Caco-2 (cell line): ENCODE measurements around the gene PDE1C. TPM values are rescaled to one million over a fixed set of nuclear protein-coding genes. Genes with fewer than 3 reads are reported as not detected.

Experiments
- BruUV-seq: library from RNA; stranded (reverse); fragments of 400-500 nt; replicated peaks from 2 replicates; lab custom pipeline; 2021; lab: Mats Ljungman, UMichigan
- CTCF ChIA-PET: fragments of 300-600 bp; sonication (Branson Sonifier 250); formaldehyde crosslinking; loops from one replicate; lab custom pipeline; 2022; ENCODE audit warnings: antibody characterized with exemption; lab: Charles Lee
- POLR2A ChIA-PET: fragments of 300-600 bp; sonication (Branson Sonifier 250); formaldehyde crosslinking; loops from one replicate; lab custom pipeline; 2022; ENCODE audit warnings: antibody characterized with exemption; lab: Charles Lee
- DNase-seq, 2 experiments: peaks; one replicate each; pipeline versions ENCODE4 v3.0.0 to v3.0.0-alpha.2; 2020 to 2022
- H3K27me3 ChIP-seq: replicated peaks from 2 replicates; pipeline ENCODE4 v1.6.0; 2011; ENCODE audit warnings: low read length; ENCODE audit not compliant: control insufficient read depth, insufficient read depth
- H3K36me3 ChIP-seq: 2 replicates; pipeline ENCODE4 v1.5.1; 2011; ENCODE audit warnings: low read length; ENCODE audit not compliant: control insufficient read depth, insufficient read depth
- H3K4me1 ChIP-seq: fragments of 250-450 bp; sonication (Bioruptor Pico); 2 replicates; pipeline ENCODE4 v1.5.1; 2020; ENCODE audit warnings: mild to moderate bottlenecking
- H3K4me3 ChIP-seq: 2 replicates; pipeline ENCODE4 v1.5.1; 2011; ENCODE audit warnings: low read depth, mild to moderate bottlenecking, control low read depth, low read length
- H3K9me3 ChIP-seq: fragments of 250-450 bp; sonication (Bioruptor Pico); 2 replicates; pipeline ENCODE4 v1.5.1; 2020; ENCODE audit warnings: mild to moderate bottlenecking, moderate library complexity
- H3K27ac Mint-ChIP-seq: one replicate; pipeline ENCODE4 v1.8.0; 2022; ENCODE audit warnings: mixed read lengths; ENCODE audit not compliant: unreplicated experiment
- H3K27me3 Mint-ChIP-seq: one replicate; pipeline ENCODE4 v1.8.0; 2022; ENCODE audit warnings: mixed read lengths; ENCODE audit not compliant: insufficient read depth, unreplicated experiment
- H3K36me3 Mint-ChIP-seq: one replicate; pipeline ENCODE4 v1.8.0; 2022; ENCODE audit warnings: mild to moderate bottlenecking, mixed read lengths; ENCODE audit not compliant: insufficient read depth, unreplicated experiment
- H3K4me1 Mint-ChIP-seq: one replicate; pipeline ENCODE4 v1.8.0; 2022; ENCODE audit warnings: low read depth, mixed read lengths; ENCODE audit not compliant: unreplicated experiment
- H3K4me3 Mint-ChIP-seq: one replicate; pipeline ENCODE4 v1.8.0; 2022; ENCODE audit warnings: mild to moderate bottlenecking, moderate library complexity, mixed read lengths; ENCODE audit not compliant: unreplicated experiment
- H3K9me3 Mint-ChIP-seq: one replicate; pipeline ENCODE4 v1.8.0; 2022; ENCODE audit warnings: mixed read lengths; ENCODE audit not compliant: unreplicated experiment
- CTCF ChIP-seq, 2 experiments: fragments of 200-600 bp in 1 of 2; IDR thresholded peaks; 1 replicate in 1 of 2; 2 replicates in 1 of 2; pipeline versions ENCODE4 v1.5.1 to v1.8.0; 2011 to 2022; ENCODE audit warnings: antibody characterized with exemption in 1 of 2, control low read depth in 1 of 2, inconsistent platforms in 1 of 2, low read depth in 1 of 2, low read length in 1 of 2, mild to moderate bottlenecking in 1 of 2, moderate library complexity in 1 of 2; ENCODE audit not compliant: insufficient read depth in 1 of 2, severe bottlenecking in 1 of 2, unreplicated experiment in 1 of 2
- intact Hi-C: fragments of 100-400 bp; cut with micrococcal nuclease; formaldehyde crosslinking; loops from one replicate; pipeline ENCODE4 v1.10.0; 2022; ENCODE audit not compliant: unreplicated experiment
- total RNA-seq: library from RNA; stranded (reverse); gene quantifications from 2 replicates; pipeline ENCODE4 v1.2.3, GENCODE V29; 2022

The PDE1C gene
- total RNA-seq, 1 experiment from 2014 or later: not detected

- Histone ChIP-seq H3K36me3 (no peaks in the 10 kb centered on the region), H3K4me1 (no peaks in the 10 kb centered on the region), H3K27me3 (no peaks in the 10 kb centered on the region), H3K4me3 (no peak overlapping the region), H3K9me3 (no peaks in the 10 kb centered on the region)
- no peak for TF ChIP-seq CTCF (IDR thresholded peaks at IDR 0.05; ENCODE audit: insufficient read depth in 1 of 2, low read depth in 1 of 2, low read length in 1 of 2, severe bottlenecking in 1 of 2, unreplicated experiment in 1 of 2)
- ChIA-PET CTCF (no interaction called here), POLR2A (no interaction called here)
- no peak overlapping the region for H3K27ac Mint-ChIP-seq
- H3K4me1 Mint-ChIP-seq: no peaks in the 10 kb centered on the region
- H3K4me3 Mint-ChIP-seq: no peak overlapping the region
- no peak for DNase-seq
- intact Hi-C loops: no loop called here
- peaks cover 3% of the 10 kb centered on the region for H3K27me3 Mint-ChIP-seq
- BruUV-seq: no TSS peak
- no peaks in the 10 kb centered on the region for H3K36me3 Mint-ChIP-seq
- no peaks in the 10 kb centered on the region for H3K9me3 Mint-ChIP-seq
These were observed 10.8 kb downstream of the PDE1C start for GRCh38 chr7:32059289-32060011.

- TF ChIP-seq CTCF (IDR thresholded peaks at IDR 0.05; ENCODE audit: insufficient read depth in 1 of 2, low read depth in 1 of 2, low read length in 1 of 2, severe bottlenecking in 1 of 2, unreplicated experiment in 1 of 2): no peak
- DNase-seq: no peak
- H3K9me3 Mint-ChIP-seq: no peaks in the 10 kb centered on the region
- no peak overlapping the region for H3K4me3 ChIP-seq
- intact Hi-C loops: no loop called here
- no peak overlapping the region for H3K27ac Mint-ChIP-seq
- no peaks in the 10 kb centered on the region for H3K9me3 ChIP-seq
- H3K27me3 ChIP-seq: no peaks in the 10 kb centered on the region
- H3K27me3 Mint-ChIP-seq: no peaks in the 10 kb centered on the region
- H3K4me1 Mint-ChIP-seq: no peaks in the 10 kb centered on the region
- no peaks in the 10 kb centered on the region for H3K4me1 ChIP-seq
- ChIA-PET CTCF (interaction anchor here (0.6 kb wide), 1 partner anchor 35 kb away, joined by 3 read pairs; no protein-coding TSS in a partner anchor), POLR2A (no interaction called here)
- BruUV-seq: no TSS peak
- no peak overlapping the region for H3K4me3 Mint-ChIP-seq
- no peaks in the 10 kb centered on the region for H3K36me3 ChIP-seq
- no peaks in the 10 kb centered on the region for H3K36me3 Mint-ChIP-seq
These were observed 12.2 kb downstream of the PDE1C start for GRCh38 chr7:32058002-32058401.

GRCh38 chr7:32056767-32057166 is 13.4 kb downstream of the PDE1C start:
- POLR2A ChIA-PET: no interaction called here
- no peaks in the 10 kb centered on the region for H3K27me3 ChIP-seq
- H3K36me3 Mint-ChIP-seq: no peaks in the 10 kb centered on the region
- H3K9me3 ChIP-seq: no peaks in the 10 kb centered on the region
- H3K4me3 ChIP-seq: no peak overlapping the region
- H3K27me3 Mint-ChIP-seq: no peaks in the 10 kb centered on the region
- no peaks in the 10 kb centered on the region for H3K9me3 Mint-ChIP-seq
- H3K36me3 ChIP-seq: no peaks in the 10 kb centered on the region
- no peaks in the 10 kb centered on the region for H3K4me1 ChIP-seq
- no peak overlapping the region for H3K27ac Mint-ChIP-seq
- no peaks in the 10 kb centered on the region for H3K4me1 Mint-ChIP-seq
- BruUV-seq: no TSS peak
- TF ChIP-seq CTCF (IDR thresholded peaks at IDR 0.05; ENCODE audit: insufficient read depth in 1 of 2, low read depth in 1 of 2, low read length in 1 of 2, severe bottlenecking in 1 of 2, unreplicated experiment in 1 of 2): no peak
- no peak for DNase-seq
- CTCF ChIA-PET: no interaction called here
- H3K4me3 Mint-ChIP-seq: no peak overlapping the region
- intact Hi-C loops: no loop called here
